ENCODE data around the gene AP2B1. TPM values are rescaled to one million over a fixed set of nuclear protein-coding genes. Genes with fewer than 3 reads are reported as not detected.

Gene AP2B1
- total RNA-seq, 1 experiment from 2014 or later, result 87.1 TPM

DNA sequence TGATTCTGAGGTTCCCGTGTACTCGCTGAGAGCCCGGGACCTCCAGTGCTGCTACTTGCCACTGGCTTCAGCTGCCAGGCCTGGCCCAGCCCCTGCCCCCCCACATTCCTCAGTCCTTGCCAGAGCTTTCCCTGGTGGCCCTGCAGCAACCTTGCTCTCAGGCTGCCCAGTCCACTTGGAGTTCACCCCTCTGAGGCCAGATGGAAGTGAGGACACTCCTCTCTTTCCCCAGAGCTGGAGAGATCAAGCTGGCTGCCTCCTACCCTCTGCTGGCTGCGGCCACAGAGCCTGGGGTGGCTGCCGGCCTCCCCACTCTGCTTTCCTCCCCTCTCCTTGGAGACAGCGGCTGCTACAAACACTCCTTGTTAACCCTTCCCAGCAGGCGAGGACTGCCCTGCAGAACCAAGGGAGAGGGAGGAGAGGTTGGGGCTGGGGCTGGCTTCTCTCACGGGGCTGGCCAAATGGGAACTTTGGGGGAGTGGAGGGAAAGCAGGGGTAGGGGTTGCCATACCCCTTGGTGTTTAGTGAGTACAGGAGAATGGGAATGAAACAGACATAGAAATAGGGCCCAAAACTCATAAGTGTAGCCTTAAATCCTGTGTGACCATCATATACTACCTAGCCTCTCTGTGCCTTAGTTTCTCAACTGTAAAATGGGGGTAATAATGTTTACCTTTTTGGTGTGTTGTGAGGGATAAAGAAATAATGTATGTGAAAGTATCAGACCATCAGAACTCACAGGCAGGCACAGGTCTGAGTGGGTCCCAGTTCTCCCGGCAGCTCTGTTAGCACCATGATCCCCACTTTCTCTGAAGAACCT, 166.0 kb downstream of the AP2B1 start, which contains the start of gene GAS2L2:
Gene GAS2L2 (minus strand): TSS at position 295 of the 820 bp plus-strand sequence. CDS start 389 bp downstream, outside the sequence.
- Histone ChIP-seq H3K27me3 (ENCODE audit: control insufficient read depth, insufficient read depth, low read length) (peaks cover 21% of the 10 kb centered on the region), H3K36me3 (replicated peaks; ENCODE audit: control insufficient read depth, insufficient read depth, low read length) (no peaks in the 10 kb centered on the region), H3K4me3 (ENCODE audit: insufficient read depth, low read depth, low read length) (no peak within 1 kb of the TSS)
- peak; percentile 69 for DNase-seq

DNA sequence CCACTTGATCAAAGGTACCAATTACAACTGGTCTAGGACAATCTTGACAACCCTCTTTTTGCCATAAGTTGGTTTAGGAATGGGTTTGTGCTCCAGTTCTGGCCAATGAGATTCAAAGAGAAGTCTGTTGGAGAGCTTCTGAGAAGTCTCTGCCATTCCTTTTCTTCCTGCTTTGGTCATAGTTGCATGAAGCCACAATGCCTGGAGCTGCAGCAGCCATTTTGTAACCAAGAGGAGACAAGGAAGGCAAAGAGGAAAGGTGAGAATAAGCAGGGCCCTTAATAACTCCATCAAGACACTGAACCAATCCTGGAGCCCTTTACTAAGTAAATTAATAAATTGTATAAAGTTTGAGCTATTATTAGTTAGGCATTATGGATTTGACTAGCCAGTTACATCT, 170.1 kb downstream of the AP2B1 start:
- Histone ChIP-seq H3K4me3 (ENCODE audit: insufficient read depth, low read depth, low read length) (no peak overlapping the region), H3K36me3 (replicated peaks; ENCODE audit: control insufficient read depth, insufficient read depth, low read length) (no peaks in the 10 kb centered on the region), H3K27me3 (ENCODE audit: control insufficient read depth, insufficient read depth, low read length) (peaks cover 2% of the 10 kb centered on the region; the same call in 1 of the 2 replicates)
- no peak for DNase-seq

DNA sequence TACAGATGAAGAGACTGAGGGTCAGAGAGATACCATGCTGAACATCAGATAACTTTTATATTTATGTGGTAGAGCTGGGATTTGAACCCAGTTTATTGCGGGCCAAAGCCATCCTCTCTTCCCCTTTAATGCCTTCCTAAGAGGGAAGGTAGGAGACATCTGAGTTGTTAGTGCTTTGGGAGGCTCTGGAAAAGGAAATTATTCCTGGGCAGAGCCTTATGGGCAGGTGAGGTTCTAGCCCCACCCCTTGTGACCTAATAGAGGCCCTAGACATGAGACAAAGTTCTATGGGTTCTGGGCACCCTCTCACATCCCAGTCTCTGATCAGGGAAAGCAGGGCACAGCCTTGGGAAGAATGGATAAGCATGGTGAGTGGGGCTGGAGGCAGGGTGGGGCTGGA, 173.5 kb downstream of the AP2B1 start, which contains the start of gene C17orf50:
Gene C17orf50 (plus strand): TSS at position 301 of the 400 bp plus-strand sequence. CDS start 55 bp downstream, at position 356.
- Histone ChIP-seq H3K4me3 (ENCODE audit: insufficient read depth, low read depth, low read length) (no peak within 1 kb of the TSS), H3K36me3 (replicated peaks; ENCODE audit: control insufficient read depth, insufficient read depth, low read length) (no peaks in the 10 kb centered on the region), H3K27me3 (ENCODE audit: control insufficient read depth, insufficient read depth, low read length) (peaks cover 4% of the 10 kb centered on the region)
- DNase-seq, result peak; percentile 13

DNA sequence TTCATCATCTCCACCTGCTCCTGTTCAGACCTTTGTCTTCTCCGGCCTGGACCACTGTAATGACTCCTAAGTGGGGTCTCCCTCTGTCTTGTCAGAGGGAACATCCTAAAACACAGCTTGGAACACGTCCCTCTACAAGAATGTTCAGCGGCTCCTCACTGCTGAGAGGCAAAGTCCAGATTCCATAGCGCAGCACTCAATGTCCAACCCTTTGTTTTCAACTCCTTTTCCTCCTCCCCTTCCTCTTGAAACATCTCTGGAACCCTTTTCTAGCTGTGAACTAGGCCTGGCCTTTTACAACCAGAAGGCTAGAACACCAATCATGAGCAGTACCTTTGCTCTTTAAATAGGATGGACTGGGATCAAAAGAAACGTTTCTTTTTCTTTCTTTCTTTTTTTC, 174.5 kb downstream of the AP2B1 start:
- Histone ChIP-seq H3K4me3 (ENCODE audit: insufficient read depth, low read depth, low read length) (no peak overlapping the region), H3K27me3 (ENCODE audit: control insufficient read depth, insufficient read depth, low read length) (peaks cover 4% of the 10 kb centered on the region), H3K36me3 (replicated peaks; ENCODE audit: control insufficient read depth, insufficient read depth, low read length) (no peaks in the 10 kb centered on the region)
- DNase-seq, result no peak

DNA sequence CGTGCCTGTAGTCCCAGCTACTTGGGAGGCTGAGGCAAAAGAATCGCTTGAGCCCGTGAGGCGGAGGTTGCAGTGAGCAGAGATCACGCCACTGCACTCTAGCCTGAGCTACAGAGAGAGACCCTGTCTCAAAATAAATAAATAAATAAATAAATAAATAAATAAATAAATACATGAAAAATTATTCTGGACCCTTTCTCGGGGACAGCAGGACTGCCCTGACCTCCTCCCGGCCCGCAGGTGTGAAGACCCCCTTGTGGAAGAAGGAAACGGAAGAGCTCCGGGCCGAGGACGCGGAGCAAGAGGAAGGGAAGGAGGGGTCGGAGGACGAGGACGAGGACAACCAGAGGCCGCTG, 176.6 kb downstream of the AP2B1 start:
- peak overlapping the region; percentile 54 for H3K4me3 ChIP-seq (ENCODE audit: insufficient read depth, low read depth, low read length)
- no peaks in the 10 kb centered on the region for H3K36me3 ChIP-seq (replicated peaks; ENCODE audit: control insufficient read depth, insufficient read depth, low read length)
- H3K27me3 ChIP-seq (ENCODE audit: control insufficient read depth, insufficient read depth, low read length), result peaks cover 4% of the 10 kb centered on the region
- DNase-seq, result no peak

DNA sequence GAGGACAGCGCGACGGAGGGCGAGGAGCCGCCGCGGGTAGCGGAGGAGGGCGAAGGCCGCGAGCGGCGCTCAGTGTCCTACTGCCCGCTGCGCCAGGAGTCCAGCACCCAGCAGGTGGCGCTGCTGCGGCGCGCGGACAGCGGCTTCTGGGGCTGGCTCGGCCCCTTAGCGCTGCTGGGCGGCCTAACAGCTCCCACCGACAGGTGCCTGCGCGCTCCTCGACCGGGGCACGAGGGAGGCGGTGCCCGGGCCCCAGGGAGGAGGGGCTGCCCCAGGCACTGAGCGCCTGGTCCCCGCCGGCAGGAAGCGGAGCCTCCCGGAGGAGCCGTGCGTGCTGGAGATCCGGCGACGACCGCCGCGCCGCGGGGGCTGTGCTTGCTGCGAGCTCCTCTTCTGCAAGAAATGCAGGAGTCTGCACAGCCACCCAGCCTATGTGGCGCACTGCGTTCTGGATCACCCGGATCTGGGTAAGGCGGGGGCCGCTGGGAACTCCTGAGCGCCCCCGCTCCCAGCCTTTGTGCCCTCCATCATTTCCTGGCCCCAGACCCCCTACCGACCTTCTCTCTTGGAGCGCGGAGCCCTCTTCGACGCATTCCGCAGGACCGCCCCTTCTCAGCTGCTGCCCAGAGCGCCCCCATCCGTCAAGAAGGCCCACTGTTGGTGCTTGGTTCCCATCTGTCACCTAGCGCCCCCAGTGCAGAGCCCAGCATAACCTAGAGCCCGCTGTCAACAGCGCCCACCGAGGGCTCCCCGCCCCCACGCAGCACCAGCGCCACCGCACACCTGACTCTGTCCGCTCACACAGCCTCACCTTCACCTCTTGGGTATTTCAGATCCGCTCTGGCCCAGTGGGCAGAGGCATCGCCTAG, 177.2 kb downstream of the AP2B1 start:
- Histone ChIP-seq H3K27me3 (ENCODE audit: control insufficient read depth, insufficient read depth, low read length) (peaks cover 4% of the 10 kb centered on the region), H3K4me3 (ENCODE audit: insufficient read depth, low read depth, low read length) (peak overlapping the region; percentile 54)

DNA sequence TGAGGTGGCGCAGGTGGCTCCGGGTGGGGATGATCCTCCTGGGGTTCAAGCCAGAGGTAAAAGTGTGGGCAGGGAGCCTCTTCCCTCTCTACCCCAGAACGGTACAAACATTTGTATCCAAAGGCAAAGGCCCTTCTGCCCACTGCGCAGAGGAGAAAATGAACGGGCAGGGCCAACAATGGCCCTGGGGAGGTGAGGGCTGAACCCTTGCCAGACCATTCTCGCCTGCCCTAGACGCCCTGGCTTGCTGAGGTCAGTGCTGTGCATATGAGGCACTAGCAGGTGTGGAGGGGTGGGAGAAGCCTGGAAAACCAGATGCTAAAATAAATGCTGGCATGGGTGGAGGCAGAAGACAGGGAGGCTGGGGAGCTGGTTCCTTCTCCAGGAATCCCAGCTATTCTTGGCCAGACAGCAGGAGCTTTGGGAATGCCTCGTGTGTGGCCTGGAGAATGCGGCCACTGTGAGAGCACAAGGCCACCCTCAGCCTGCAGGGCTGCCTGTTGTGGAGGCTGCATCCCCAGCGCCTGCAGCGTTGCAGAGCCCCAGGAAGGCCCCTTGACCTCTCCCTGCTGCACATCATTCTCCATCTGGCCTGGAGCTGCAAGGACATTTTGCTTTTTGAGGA, 178.1 kb downstream of the AP2B1 start:
- no peaks in the 10 kb centered on the region for H3K36me3 ChIP-seq (replicated peaks; ENCODE audit: control insufficient read depth, insufficient read depth, low read length)
- peak; percentile 55 for DNase-seq
- no peak overlapping the region for H3K4me3 ChIP-seq (ENCODE audit: insufficient read depth, low read depth, low read length)
- H3K27me3 ChIP-seq (ENCODE audit: control insufficient read depth, insufficient read depth, low read length), result peaks cover 3% of the 10 kb centered on the region

More for the DNA sequence above, 177.2 kb downstream of the AP2B1 start:
- no peaks in the 10 kb centered on the region for H3K36me3 ChIP-seq (replicated peaks; ENCODE audit: control insufficient read depth, insufficient read depth, low read length)
- peak; percentile 99 for DNase-seq

DNA sequence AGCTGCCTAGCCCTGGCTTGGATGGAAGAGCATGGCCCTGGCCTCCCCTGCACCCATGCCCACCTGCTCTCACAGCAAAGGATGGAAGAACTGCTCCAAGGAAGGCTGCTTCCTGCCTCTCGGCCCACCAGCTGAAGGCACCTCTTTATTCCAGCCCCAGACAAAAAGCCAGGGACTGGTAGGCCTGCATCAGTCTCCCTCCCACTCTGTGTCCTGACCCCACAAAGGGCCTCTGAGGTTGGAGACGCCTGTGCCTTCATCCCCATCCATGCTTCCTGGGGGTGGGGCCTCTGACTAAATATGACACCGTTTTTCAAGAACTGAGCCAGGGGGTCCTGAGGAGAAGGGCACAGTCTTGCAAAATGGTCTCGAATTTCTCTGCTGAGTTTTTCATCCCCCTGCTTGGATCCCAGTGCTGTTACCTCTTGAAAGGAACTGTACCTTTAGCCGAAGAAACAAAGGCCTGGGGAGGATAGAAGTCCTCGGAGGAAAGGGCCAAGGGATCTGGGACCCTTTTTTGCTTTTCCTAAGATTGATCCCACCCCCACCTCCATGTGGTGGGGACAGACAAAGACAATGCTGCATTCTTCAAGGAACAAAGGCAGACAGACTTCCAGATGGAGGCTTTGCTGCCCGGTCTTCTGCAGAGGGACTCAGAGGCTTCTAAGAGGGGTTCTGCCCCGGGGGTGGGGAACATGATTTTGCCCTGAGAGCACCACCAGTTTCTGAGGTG, 178.8 kb downstream of the AP2B1 start:
- Histone ChIP-seq H3K4me3 (ENCODE audit: insufficient read depth, low read depth, low read length) (no peak overlapping the region), H3K27me3 (ENCODE audit: control insufficient read depth, insufficient read depth, low read length) (peaks cover 2% of the 10 kb centered on the region; the same call in 1 of the 2 replicates), H3K36me3 (replicated peaks; ENCODE audit: control insufficient read depth, insufficient read depth, low read length) (no peaks in the 10 kb centered on the region)
- peak; percentile 57 for DNase-seq

DNA sequence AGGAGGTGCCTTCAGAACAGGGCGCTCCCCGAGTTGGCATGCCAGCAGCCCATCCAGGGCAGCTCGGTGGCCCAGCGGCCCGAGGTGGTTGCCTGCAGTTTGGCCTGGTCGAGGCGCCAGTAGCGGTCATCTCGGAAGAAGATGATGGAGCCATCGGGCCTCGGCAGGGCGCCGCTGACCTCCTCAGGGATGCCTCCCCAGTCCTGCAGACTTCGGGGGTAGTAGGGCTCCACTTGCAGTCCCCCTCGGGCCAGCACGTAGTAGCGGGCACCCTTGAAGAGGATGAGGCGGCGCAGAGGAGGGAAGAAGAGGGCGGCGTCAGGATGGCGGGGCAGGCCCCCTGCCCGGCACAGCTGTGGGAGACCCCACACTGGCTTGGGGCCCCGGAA, 179.4 kb downstream of the AP2B1 start:
- H3K36me3 ChIP-seq (replicated peaks; ENCODE audit: control insufficient read depth, insufficient read depth, low read length), result no peaks in the 10 kb centered on the region
- DNase-seq, result peak; percentile 53
- H3K27me3 ChIP-seq (ENCODE audit: control insufficient read depth, insufficient read depth, low read length), result peaks cover 2% of the 10 kb centered on the region; the same call in 1 of the 2 replicates
- no peak overlapping the region for H3K4me3 ChIP-seq (ENCODE audit: insufficient read depth, low read depth, low read length)

DNA sequence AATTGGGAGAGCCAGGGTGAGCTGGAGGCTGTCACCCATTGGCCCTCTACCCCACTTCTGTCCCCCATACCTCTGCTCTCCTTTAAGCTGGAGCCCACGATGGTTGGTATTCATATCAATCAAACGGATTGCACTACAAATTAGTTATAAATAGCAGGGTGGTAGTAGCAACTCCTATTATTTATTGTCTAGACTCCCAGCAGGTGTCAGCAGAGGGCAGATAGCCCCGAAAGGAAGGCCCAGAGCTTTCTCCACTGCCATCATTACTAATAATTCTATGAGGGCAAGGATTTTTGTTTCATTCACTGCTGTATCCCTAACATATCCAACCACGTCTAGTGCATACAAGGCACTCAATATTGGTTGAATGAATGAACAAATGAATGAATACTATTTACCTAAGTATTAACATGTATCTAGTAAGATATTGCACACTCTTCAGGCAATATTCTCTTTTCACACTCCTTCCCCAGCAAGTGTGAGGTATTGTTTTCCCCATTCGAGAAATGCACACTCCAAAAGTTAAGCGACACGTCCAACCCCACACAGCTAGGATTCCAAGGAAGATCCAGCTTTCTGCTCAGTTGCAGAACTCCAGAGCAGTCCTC, 179.9 kb downstream of the AP2B1 start:
- DNase-seq, result peak; percentile 69
- Histone ChIP-seq H3K36me3 (replicated peaks; ENCODE audit: control insufficient read depth, insufficient read depth, low read length) (no peaks in the 10 kb centered on the region), H3K27me3 (ENCODE audit: control insufficient read depth, insufficient read depth, low read length) (peaks cover 2% of the 10 kb centered on the region; the same call in 1 of the 2 replicates), H3K4me3 (ENCODE audit: insufficient read depth, low read depth, low read length) (no peak overlapping the region)

DNA sequence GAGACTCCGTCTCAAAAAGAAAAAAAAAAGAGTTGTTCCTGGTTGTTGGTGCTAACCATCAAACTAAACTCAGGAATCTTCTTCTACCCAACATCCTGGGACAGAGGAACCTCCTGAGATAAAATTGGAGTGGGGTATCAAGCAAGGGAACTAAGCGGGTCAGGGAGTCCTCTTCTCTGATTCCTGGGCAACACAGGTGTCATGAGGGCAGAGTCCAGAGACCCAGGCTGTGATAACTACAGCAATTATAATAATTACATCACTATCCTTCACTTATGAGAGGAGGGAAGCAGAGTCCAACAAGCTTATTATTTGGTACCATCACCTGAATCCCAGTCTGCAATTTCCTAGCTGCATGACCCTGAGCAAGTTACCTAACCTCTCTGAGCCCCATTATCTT, 181.7 kb downstream of the AP2B1 start:
- no peaks in the 10 kb centered on the region for H3K36me3 ChIP-seq (replicated peaks; ENCODE audit: control insufficient read depth, insufficient read depth, low read length)
- DNase-seq, result no peak
- H3K27me3 ChIP-seq (ENCODE audit: control insufficient read depth, insufficient read depth, low read length), result peaks cover 2% of the 10 kb centered on the region; the same call in 1 of the 2 replicates
- no peak overlapping the region for H3K4me3 ChIP-seq (ENCODE audit: insufficient read depth, low read depth, low read length)

DNA sequence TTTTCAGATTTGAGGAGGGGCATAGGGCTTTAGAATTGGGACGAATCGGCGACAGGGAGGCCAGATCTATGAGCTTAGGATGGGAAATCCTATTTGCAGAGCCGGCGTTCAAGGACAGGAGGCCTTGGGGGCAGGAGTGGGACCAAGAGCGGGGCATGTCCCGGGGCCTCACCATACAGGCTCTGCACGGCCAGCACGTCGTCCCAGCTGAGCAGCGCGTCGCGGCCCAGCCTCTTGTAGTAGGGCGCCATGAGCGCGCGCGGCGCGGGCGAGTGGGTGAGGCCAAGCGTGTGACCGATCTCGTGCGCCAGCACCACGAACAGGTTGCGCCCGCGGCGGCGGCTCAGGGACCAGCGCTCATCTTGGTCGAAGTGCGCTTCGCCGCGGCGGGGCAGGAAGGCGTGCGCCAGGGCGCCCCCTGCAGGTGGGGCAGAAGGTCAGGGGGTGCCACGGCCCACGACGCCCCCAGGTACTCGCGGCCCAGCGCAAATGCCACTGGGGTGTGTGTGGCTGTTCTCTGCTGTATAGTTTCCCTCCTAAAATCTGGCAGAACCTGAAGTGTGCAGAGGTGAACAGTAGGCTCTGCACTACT, 182.9 kb downstream of the AP2B1 start:
- DNase-seq, result peak; percentile 58
- H3K27me3 ChIP-seq (ENCODE audit: control insufficient read depth, insufficient read depth, low read length), result no peaks in the 10 kb centered on the region
- H3K4me3 ChIP-seq (ENCODE audit: insufficient read depth, low read depth, low read length), result no peak overlapping the region
- no peaks in the 10 kb centered on the region for H3K36me3 ChIP-seq (replicated peaks; ENCODE audit: control insufficient read depth, insufficient read depth, low read length)

DNA sequence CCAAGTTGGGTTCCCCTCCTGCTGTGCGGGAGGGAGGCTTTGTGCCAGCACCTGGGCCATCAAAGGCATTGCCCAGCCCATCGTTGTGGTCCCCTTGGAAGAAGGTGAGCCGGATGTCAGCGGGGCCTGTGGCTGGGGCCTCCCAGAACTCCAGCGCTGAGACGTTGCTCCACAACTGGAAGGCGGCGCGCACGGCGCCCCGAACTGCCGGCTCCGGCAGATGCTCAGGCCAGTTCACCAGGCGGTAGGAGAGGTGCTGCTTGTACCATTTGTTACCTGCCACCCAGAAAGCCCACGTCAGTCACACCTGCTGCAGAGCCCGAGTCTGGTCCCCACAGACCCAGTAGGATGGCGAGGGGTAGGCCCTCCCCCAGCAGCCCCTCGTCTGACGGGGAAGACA, 186.0 kb downstream of the AP2B1 start:
- Histone ChIP-seq H3K27me3 (ENCODE audit: control insufficient read depth, insufficient read depth, low read length) (no peaks in the 10 kb centered on the region), H3K4me3 (ENCODE audit: insufficient read depth, low read depth, low read length) (no peak overlapping the region), H3K36me3 (replicated peaks; ENCODE audit: control insufficient read depth, insufficient read depth, low read length) (no peaks in the 10 kb centered on the region)
- no peak for DNase-seq

Measured in H7 (cell line).